GM12878 (cell line): ENCODE results near the gene HOXD10. TPM values are rescaled to one million over a fixed set of nuclear protein-coding genes. Genes with fewer than 3 reads are reported as not detected.

ENCODE experiments used
- BCL11A ChIP-seq: IDR thresholded peaks from 2 replicates; pipeline ENCODE4 v1.6.1; 2011; ENCODE audit warnings: low read depth, low read length
- BMI1 ChIP-seq: fragments of 450-650 bp; IDR thresholded peaks from 2 replicates; pipeline ENCODE4 v1.6.1; 2016; ENCODE audit warnings: mild to moderate bottlenecking, moderate library complexity, borderline replicate concordance
- CHD1 ChIP-seq: IDR thresholded peaks from 2 replicates; pipeline ENCODE4 v1.6.1; 2012; ENCODE audit warnings: low read depth, low read length, improper control_type of control experiment
- DPF2 ChIP-seq: fragments of 450-650 bp; IDR thresholded peaks from 2 replicates; pipeline ENCODE4 v1.6.1; 2017; ENCODE audit warnings: mild to moderate bottlenecking
- E2F4 ChIP-seq: IDR thresholded peaks from 2 replicates; pipeline ENCODE4 v1.6.1; 2012; ENCODE audit warnings: low read depth, low read length, improper control_type of control experiment
- FOS ChIP-seq: IDR thresholded peaks from 3 replicates; pipeline ENCODE4 v1.6.1; 2011; ENCODE audit warnings: borderline replicate concordance; ENCODE audit not compliant: insufficient read length; ENCODE audit errors: extremely low read depth
- JUNB ChIP-seq: IDR thresholded peaks from 2 replicates; pipeline ENCODE4 v1.6.1; 2016; ENCODE audit warnings: antibody characterized with exemption, mild to moderate bottlenecking
- JUND ChIP-seq: IDR thresholded peaks from 2 replicates; pipeline ENCODE4 v1.6.1; 2012; ENCODE audit warnings: low read depth, mild to moderate bottlenecking, low read length, improper control_type of control experiment, moderate library complexity
- MYB ChIP-seq: fragments of 150-350 bp; IDR thresholded peaks from 2 replicates; pipeline ENCODE4 v1.6.1; 2014; ENCODE audit warnings: mild to moderate bottlenecking, low read depth, low read length, borderline replicate concordance
- NR2C2 ChIP-seq: IDR thresholded peaks from 2 replicates; pipeline ENCODE4 v1.6.1; 2011; ENCODE audit warnings: borderline replicate concordance, low read depth; ENCODE audit not compliant: control insufficient read depth, insufficient read length
- REST ChIP-seq: IDR thresholded peaks from 2 replicates; pipeline ENCODE4 v1.6.1; 2012; ENCODE audit warnings: mild to moderate bottlenecking, low read depth, low read length
- SREBF1 ChIP-seq: IDR thresholded peaks from 2 replicates; pipeline ENCODE4 v1.6.1; 2012; ENCODE audit warnings: mild to moderate bottlenecking, low read length
- STAT3 ChIP-seq: IDR thresholded peaks from 2 replicates; pipeline ENCODE4 v1.6.1; 2011; ENCODE audit warnings: low read depth, low read length, improper control_type of control experiment
- TCF12 ChIP-seq: IDR thresholded peaks from 2 replicates; pipeline ENCODE4 v1.6.1; 2011; ENCODE audit warnings: low read depth, mild to moderate bottlenecking, low read length
- USF2 ChIP-seq: IDR thresholded peaks from 2 replicates; pipeline ENCODE4 v1.6.1; 2011; ENCODE audit warnings: low read depth, low read length, improper control_type of control experiment, borderline replicate concordance
- polyA plus RNA-seq, 11 experiments: library from polyadenylated mRNA; depleted of rRNA in 4 of 11; unstranded in 6 of 11; stranded (reverse) in 5 of 11; fragments of >200 nt; fragmentation: Nextera tagmentation in 4 of 11; fragmentation: Illumina TruSeq in 1 of 11; extraction: Ambion mirVana in 4 of 11; extraction: Trizol in 1 of 11; gene quantifications; 1 replicate in 1 of 11; 2 replicates in 10 of 11; pipeline versions ENCODE4 v1.2.1 to v1.2.3, GENCODE V29; 2011 to 2016; ENCODE audit warnings: inconsistent platforms in 2 of 11, missing spikeins in 2 of 11, low read depth in 1 of 11
- total RNA-seq, 4 experiments: library from RNA; depleted of rRNA in 3 of 4; stranded (reverse); fragments of >200 nt in 3 of 4; fragmentation: Illumina TruSeq in 1 of 4; extraction: Trizol in 1 of 4; gene quantifications; 2 replicates each; pipeline versions ENCODE4 v1.2.1 to v1.2.3, GENCODE V29; 2013 to 2021
- TF ChIP-seq, protein P1 (sequence below): IDR thresholded peaks from 2 replicates; pipeline ENCODE4 v1.6.1; 2012; ENCODE audit warnings: low read length, inconsistent platforms
- TF ChIP-seq, protein P2 (sequence below): fragments of 450-650 bp; IDR thresholded peaks from 2 replicates; pipeline ENCODE4 v1.6.1; 2018; ENCODE audit warnings: borderline replicate concordance, mild to moderate bottlenecking; ENCODE audit not compliant: partially characterized antibody
- TF ChIP-seq, protein P3 (sequence below), 3 experiments: IDR thresholded peaks in 2 of 3; conservative IDR thresholded peaks in 1 of 3; 2 replicates each; pipeline ENCODE4 v1.5.1; 2011; ENCODE audit warnings: low read depth in 3 of 3, low read length in 3 of 3, mild to moderate bottlenecking in 3 of 3, control low read depth in 2 of 3, moderate library complexity in 2 of 3, inconsistent platforms in 1 of 3, mixed read lengths in 1 of 3; ENCODE audit not compliant: control insufficient read depth in 2 of 3, insufficient read depth in 1 of 3; ENCODE audit errors: extremely low read depth in 1 of 3

The HOXD10 gene
- total and polyA plus RNA-seq, 10 of the 15 experiments (the other 5 are each of a cell fraction or from before 2014, with no cell fraction given) = not detected

DNA sequence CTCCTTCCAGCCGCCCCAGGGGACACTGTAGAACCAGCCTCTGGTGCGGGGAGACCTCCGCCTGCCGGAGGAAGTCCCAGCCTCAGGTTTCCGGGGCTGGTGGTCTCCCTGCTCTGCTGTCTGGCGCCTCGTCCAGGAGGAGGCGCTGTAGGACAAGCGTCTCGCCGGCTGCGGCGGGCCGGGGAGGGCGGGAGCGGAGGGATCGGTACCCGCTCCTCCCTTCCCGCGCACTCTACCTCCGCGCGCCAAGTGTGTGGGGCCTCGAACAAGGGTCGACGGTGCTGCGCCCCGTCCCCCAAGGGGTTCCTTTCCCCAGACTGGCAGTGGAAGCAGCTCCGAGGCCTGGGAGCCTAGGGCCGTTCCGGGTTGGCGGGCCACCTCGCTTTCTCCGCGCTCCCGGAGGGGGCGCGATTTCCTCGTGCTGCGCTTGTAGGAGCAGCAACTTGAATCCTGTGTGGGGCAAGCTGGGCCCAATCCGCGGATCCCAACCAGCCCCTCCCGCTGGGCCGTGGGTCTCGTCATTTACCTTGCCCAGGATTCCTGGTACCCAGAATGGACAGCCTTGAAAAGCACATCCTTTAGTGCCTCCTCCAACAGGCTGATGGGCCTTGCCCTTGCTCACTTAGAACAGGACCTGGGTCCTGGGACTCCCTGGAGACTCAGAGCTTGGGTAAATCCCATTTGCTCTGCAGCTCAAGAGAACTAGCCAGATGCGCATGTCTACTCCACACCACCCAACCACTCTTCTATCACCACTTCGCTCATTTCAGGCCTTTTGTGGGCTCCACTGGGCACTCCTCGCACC lies 24.1 kb downstream of the HOXD10 start (continued):
- TF ChIP-seq E2F4 = 0 out of 2 replicates have a peak, but pooled peaks have one; percentile 34
- TF ChIP-seq, protein P1, sequence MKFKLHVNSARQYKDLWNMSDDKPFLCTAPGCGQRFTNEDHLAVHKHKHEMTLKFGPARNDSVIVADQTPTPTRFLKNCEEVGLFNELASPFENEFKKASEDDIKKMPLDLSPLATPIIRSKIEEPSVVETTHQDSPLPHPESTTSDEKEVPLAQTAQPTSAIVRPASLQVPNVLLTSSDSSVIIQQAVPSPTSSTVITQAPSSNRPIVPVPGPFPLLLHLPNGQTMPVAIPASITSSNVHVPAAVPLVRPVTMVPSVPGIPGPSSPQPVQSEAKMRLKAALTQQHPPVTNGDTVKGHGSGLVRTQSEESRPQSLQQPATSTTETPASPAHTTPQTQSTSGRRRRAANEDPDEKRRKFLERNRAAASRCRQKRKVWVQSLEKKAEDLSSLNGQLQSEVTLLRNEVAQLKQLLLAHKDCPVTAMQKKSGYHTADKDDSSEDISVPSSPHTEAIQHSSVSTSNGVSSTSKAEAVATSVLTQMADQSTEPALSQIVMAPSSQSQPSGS = no peak
- no peak for TF ChIP-seq BCL11A
- TF ChIP-seq, protein P2, sequence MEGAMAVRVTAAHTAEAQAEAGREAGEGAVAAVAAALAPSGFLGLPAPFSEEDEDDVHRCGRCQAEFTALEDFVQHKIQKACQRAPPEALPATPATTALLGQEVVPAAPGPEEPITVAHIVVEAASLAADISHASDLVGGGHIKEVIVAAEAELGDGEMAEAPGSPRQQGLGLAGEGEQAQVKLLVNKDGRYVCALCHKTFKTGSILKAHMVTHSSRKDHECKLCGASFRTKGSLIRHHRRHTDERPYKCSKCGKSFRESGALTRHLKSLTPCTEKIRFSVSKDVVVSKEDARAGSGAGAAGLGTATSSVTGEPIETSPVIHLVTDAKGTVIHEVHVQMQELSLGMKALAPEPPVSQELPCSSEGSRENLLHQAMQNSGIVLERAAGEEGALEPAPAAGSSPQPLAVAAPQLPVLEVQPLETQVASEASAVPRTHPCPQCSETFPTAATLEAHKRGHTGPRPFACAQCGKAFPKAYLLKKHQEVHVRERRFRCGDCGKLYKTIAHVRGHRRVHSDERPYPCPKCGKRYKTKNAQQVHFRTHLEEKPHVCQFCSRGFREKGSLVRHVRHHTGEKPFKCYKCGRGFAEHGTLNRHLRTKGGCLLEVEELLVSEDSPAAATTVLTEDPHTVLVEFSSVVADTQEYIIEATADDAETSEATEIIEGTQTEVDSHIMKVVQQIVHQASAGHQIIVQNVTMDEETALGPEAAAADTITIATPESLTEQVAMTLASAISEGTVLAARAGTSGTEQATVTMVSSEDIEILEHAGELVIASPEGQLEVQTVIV = no peak
- TF ChIP-seq, protein P3, sequence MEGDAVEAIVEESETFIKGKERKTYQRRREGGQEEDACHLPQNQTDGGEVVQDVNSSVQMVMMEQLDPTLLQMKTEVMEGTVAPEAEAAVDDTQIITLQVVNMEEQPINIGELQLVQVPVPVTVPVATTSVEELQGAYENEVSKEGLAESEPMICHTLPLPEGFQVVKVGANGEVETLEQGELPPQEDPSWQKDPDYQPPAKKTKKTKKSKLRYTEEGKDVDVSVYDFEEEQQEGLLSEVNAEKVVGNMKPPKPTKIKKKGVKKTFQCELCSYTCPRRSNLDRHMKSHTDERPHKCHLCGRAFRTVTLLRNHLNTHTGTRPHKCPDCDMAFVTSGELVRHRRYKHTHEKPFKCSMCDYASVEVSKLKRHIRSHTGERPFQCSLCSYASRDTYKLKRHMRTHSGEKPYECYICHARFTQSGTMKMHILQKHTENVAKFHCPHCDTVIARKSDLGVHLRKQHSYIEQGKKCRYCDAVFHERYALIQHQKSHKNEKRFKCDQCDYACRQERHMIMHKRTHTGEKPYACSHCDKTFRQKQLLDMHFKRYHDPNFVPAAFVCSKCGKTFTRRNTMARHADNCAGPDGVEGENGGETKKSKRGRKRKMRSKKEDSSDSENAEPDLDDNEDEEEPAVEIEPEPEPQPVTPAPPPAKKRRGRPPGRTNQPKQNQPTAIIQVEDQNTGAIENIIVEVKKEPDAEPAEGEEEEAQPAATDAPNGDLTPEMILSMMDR (IDR thresholded peaks at IDR 0.05 in 2 of 3, conservative IDR thresholded peaks at IDR 0.05 in 1 of 3; ENCODE audit: control insufficient read depth in 2 of 3, extremely low read depth in 1 of 3, insufficient read depth in 1 of 3, low read depth in 3 of 3, low read length in 3 of 3) = peak; percentile 75 to 93 (median 92)
- TF ChIP-seq FOS = no peak
- no peak for TF ChIP-seq JUND
- no peak for TF ChIP-seq REST
- TF ChIP-seq DPF2 = peak; percentile 55; the same call in 1 of the 2 replicates
- no peak for TF ChIP-seq TCF12
- TF ChIP-seq NR2C2 = no peak
- TF ChIP-seq CHD1 = no peak
- no peak for TF ChIP-seq MYB
- TF ChIP-seq USF2 = no peak
- TF ChIP-seq JUNB = no peak
- no peak for TF ChIP-seq STAT3
- no peak for TF ChIP-seq SREBF1
- no peak for TF ChIP-seq BMI1
